GM21528 (cell line): ENCODE measurements around the gene TMA16.
"Not testable (repeated sequence)": the region's sequence is repeated elsewhere in the genome, so short reads cannot be mapped to it uniquely, and the experiment has no call there.

ENCODE experiments used
- ATAC-seq: cut with Tn5 transposase; IDR thresholded peaks from one replicate; pipeline ENCODE4 v1.9.1; 2021; ENCODE audit warnings: mild to moderate bottlenecking, moderate library complexity; ENCODE audit not compliant: unreplicated experiment, low FRiP score

TMA16 gene

GRCh38 chr4:163494360-163495241 lies at the start of gene TMA16:
TSS of gene TMA16 (plus strand) at chr4:163494690. CDS start at chr4:163494802, 112 bp downstream.
- peak; percentile 88 for ATAC-seq

GRCh38 chr4:163447023-163447422 lies 47.5 kb upstream of the TMA16 start:
- not testable (repeated sequence) for ATAC-seq

GRCh38 chr4:163447481-163447880 lies 47.0 kb upstream of the TMA16 start:
- no peak for ATAC-seq

GRCh38 chr4:163448540-163449203 lies 45.8 kb upstream of the TMA16 start:
- no peak for ATAC-seq

GRCh38 chr4:163462556-163462955 lies 31.9 kb upstream of the TMA16 start:
- no peak for ATAC-seq

- no peak for ATAC-seq
Observed at GRCh38 chr4:163467082-163467770, 27.3 kb upstream of the TMA16 start.

GRCh38 chr4:163470391-163470790 lies 24.1 kb upstream of the TMA16 start:
- ATAC-seq = no peak

- no peak for ATAC-seq
Observed at GRCh38 chr4:163473130-163473529, 21.4 kb upstream of the TMA16 start.

GRCh38 chr4:163473576-163473975 lies 20.9 kb upstream of the TMA16 start, which contains the start of gene TKTL2:
TSS of gene TKTL2 (minus strand) at chr4:163473754. CDS start at chr4:163473734, 20 bp downstream.
- ATAC-seq = no peak

- ATAC-seq = no peak
Observed at GRCh38 chr4:163474027-163474426, 20.5 kb upstream of the TMA16 start.

- no peak for ATAC-seq
Observed at GRCh38 chr4:163476761-163477438, 17.6 kb upstream of the TMA16 start.

- ATAC-seq = peak; percentile 84
Observed at GRCh38 chr4:163482190-163482589, 12.3 kb upstream of the TMA16 start.

- no peak for ATAC-seq
Observed at GRCh38 chr4:163484906-163485305, 9.6 kb upstream of the TMA16 start.

GRCh38 chr4:163485589-163485988 lies 8.9 kb upstream of the TMA16 start:
- ATAC-seq = no peak

- ATAC-seq = no peak
Observed at GRCh38 chr4:163486321-163486720, 8.2 kb upstream of the TMA16 start.

GRCh38 chr4:163489929-163490328 lies 4.6 kb upstream of the TMA16 start:
- ATAC-seq = no peak

GRCh38 chr4:163492951-163493504 lies 1.5 kb upstream of the TMA16 start:
- no peak for ATAC-seq

- peak; percentile 26 for ATAC-seq
Observed at GRCh38 chr4:163493643-163494359, 689 bp upstream of the TMA16 start.

GRCh38 chr4:163495900-163496299 lies 1.4 kb downstream of the TMA16 start:
- no peak for ATAC-seq

GRCh38 chr4:163500586-163500985 lies 6.1 kb downstream of the TMA16 start:
- ATAC-seq = no peak
